Ascending aorta (tissue), 2 donors: Measurements from ENCODE around the gene SLIT3. TPM values are rescaled to one million over a fixed set of nuclear protein-coding genes. Genes with fewer than 3 reads are reported as not detected.

Source experiments
- DNase-seq, 2 donors: peaks; one replicate each; pipeline ENCODE4 v3.0.0-alpha.2; 2019; ENCODE audit warnings: low spot score in 2 of 2
- H3K27ac ChIP-seq, 2 donors: fragments of 200-600 bp; sonication (generic); one replicate each; pipeline ENCODE4 v1.5.1; 2016 to 2017; ENCODE audit warnings: mild to moderate bottlenecking in 1 of 2
- H3K27me3 ChIP-seq: fragments of 200-600 bp; sonication (generic); one replicate; pipeline ENCODE4 v1.5.1; 2017
- H3K36me3 ChIP-seq, 2 donors: fragments of 200-600 bp; sonication (generic); one replicate each; pipeline ENCODE4 v1.5.1; 2016
- H3K4me1 ChIP-seq, 2 donors: fragments of 200-600 bp; sonication (generic); one replicate each; pipeline ENCODE4 v1.5.1; 2016 to 2017; ENCODE audit warnings: mild to moderate bottlenecking in 1 of 2
- H3K4me3 ChIP-seq, 2 donors: fragments of 200-600 bp; sonication (generic); one replicate each; pipeline ENCODE4 v1.5.1; 2016 to 2017; ENCODE audit warnings: mild to moderate bottlenecking in 1 of 2
- H3K9me3 ChIP-seq, 2 donors: fragments of 200-600 bp; sonication (generic); one replicate each; pipeline ENCODE4 v1.5.1; 2016
- intact Hi-C: fragments of 100-400 bp; cut with DNase I; formaldehyde crosslinking; loops from one replicate; pipeline ENCODE4 v1.15.1; 2023
- total RNA-seq: library from RNA; depleted of rRNA; stranded (reverse); fragments of >200 nt; gene quantifications from one replicate; pipeline ENCODE4 v1.1.0, GENCODE V29; 2016
- TF ChIP-seq, protein P1 (sequence below), 3 experiments: fragments of 200-600 bp in 2 of 3; fragments of 450-650 bp in 1 of 3; sonication (generic) in 2 of 3; IDR thresholded peaks; one replicate each; pipeline ENCODE4 v1.5.1; 2016 to 2019; ENCODE audit warnings: antibody characterized with exemption in 3 of 3, mild to moderate bottlenecking in 1 of 3, moderate library complexity in 1 of 3

Gene SLIT3
- total RNA-seq, 1 donor from 2014 or later: 128 TPM

DNA sequence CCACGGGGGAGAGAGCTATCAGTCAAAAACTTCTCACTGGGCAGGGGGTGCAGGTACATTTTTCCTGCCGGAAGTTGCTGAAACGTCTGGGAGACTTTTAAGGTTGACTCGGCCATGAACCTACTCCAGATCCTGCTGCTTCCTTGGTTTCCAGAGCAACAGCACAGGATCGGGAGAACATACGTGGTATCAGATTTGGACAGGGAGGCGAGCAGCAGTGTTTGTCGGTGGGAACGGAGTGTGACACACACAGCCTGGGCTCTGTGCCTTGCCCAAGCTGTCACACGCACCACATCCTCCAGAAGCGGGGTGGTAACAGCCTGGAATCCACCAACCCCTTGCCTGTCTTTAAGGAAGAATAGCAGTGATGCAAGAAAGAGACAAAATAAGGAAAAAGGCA, 276.5 kb downstream of the SLIT3 start:
- H3K36me3 ChIP-seq: no peaks in the 10 kb centered on the region
- peak overlapping the region in 1 of 2 donors; percentile 17 for H3K4me3 ChIP-seq
- TF ChIP-seq, protein P1, sequence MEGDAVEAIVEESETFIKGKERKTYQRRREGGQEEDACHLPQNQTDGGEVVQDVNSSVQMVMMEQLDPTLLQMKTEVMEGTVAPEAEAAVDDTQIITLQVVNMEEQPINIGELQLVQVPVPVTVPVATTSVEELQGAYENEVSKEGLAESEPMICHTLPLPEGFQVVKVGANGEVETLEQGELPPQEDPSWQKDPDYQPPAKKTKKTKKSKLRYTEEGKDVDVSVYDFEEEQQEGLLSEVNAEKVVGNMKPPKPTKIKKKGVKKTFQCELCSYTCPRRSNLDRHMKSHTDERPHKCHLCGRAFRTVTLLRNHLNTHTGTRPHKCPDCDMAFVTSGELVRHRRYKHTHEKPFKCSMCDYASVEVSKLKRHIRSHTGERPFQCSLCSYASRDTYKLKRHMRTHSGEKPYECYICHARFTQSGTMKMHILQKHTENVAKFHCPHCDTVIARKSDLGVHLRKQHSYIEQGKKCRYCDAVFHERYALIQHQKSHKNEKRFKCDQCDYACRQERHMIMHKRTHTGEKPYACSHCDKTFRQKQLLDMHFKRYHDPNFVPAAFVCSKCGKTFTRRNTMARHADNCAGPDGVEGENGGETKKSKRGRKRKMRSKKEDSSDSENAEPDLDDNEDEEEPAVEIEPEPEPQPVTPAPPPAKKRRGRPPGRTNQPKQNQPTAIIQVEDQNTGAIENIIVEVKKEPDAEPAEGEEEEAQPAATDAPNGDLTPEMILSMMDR (IDR thresholded peaks at IDR 0.05): no peak
- H3K4me1 ChIP-seq: peaks cover 0 to 23% of the 10 kb centered on the region in 2 donors
- peak; percentile 12 to 70 for DNase-seq
- H3K27ac ChIP-seq: peak overlapping the region in 1 of 2 donors; percentile 36
- H3K27me3 ChIP-seq: no peaks in the 10 kb centered on the region
- intact Hi-C loops: no loop called here
- no peaks in the 10 kb centered on the region for H3K9me3 ChIP-seq

- intact Hi-C loops: no loop called here
- H3K36me3 ChIP-seq: no peaks in the 10 kb centered on the region
- no peaks in the 10 kb centered on the region for H3K27me3 ChIP-seq
- DNase-seq: no peak
- H3K27ac ChIP-seq: no peak overlapping the region
- no peaks in the 10 kb centered on the region for H3K9me3 ChIP-seq
- H3K4me1 ChIP-seq: peaks cover 0 to 8% of the 10 kb centered on the region in 2 donors
- no peak overlapping the region for H3K4me3 ChIP-seq
- TF ChIP-seq, protein P1 (IDR thresholded peaks at IDR 0.05): no peak
These were observed 278.2 kb downstream of the SLIT3 start for GRCh38 chr5:169022718-169023117.

GRCh38 chr5:169020102-169020501, 280.8 kb downstream of the SLIT3 start:
- H3K4me3 ChIP-seq: no peak overlapping the region
- no peaks in the 10 kb centered on the region for H3K36me3 ChIP-seq
- no peak for DNase-seq
- no peaks in the 10 kb centered on the region for H3K9me3 ChIP-seq
- no peaks in the 10 kb centered on the region for H3K27me3 ChIP-seq
- intact Hi-C loops: no loop called here
- no peak overlapping the region for H3K27ac ChIP-seq
- H3K4me1 ChIP-seq: peaks cover 0 to 7% of the 10 kb centered on the region in 2 donors
- TF ChIP-seq, protein P1 (IDR thresholded peaks at IDR 0.05): no peak

GRCh38 chr5:169018925-169019324, 282.0 kb downstream of the SLIT3 start:
- TF ChIP-seq, protein P1 (IDR thresholded peaks at IDR 0.05): no peak
- Histone ChIP-seq H3K9me3 (no peaks in the 10 kb centered on the region), H3K27ac (no peak overlapping the region), H3K36me3 (no peaks in the 10 kb centered on the region), H3K27me3 (no peaks in the 10 kb centered on the region), H3K4me1 (peaks cover 0 to 1% of the 10 kb centered on the region in 2 donors), H3K4me3 (no peak overlapping the region)
- DNase-seq: no peak
- intact Hi-C loops: no loop called here

- H3K36me3 ChIP-seq: no peaks in the 10 kb centered on the region
- no peaks in the 10 kb centered on the region for H3K27me3 ChIP-seq
- H3K4me3 ChIP-seq: no peak overlapping the region
- H3K9me3 ChIP-seq: no peaks in the 10 kb centered on the region
- H3K27ac ChIP-seq: no peak overlapping the region
- H3K4me1 ChIP-seq: no peaks in the 10 kb centered on the region
- TF ChIP-seq, protein P1 (IDR thresholded peaks at IDR 0.05): no peak
- no peak for DNase-seq
- intact Hi-C loops: no loop called here
These were observed 284.9 kb downstream of the SLIT3 start for GRCh38 chr5:169015991-169016390.

DNA sequence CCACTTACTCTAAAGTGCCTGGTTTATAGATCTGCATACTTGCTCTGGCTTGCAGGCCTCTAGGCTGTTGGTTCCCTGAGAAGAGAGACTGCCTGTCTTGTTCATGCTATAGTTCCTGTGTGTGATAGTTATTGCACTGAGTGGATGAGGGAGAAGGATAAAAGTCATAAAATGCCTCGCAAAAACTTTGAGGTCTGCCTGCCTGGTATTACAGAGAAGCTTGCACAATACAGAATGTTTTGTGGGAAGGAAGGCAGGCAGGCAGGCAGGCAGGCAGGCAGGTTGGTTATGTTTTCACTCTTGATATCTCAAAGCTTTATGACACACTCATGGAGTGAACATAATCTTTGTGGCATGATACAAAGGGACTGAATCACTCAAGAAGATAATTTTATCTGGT, 287.1 kb downstream of the SLIT3 start:
- intact Hi-C loops: no loop called here
- Histone ChIP-seq H3K36me3 (no peaks in the 10 kb centered on the region), H3K9me3 (no peaks in the 10 kb centered on the region), H3K4me3 (no peak overlapping the region), H3K27me3 (no peaks in the 10 kb centered on the region), H3K27ac (no peak overlapping the region), H3K4me1 (no peaks in the 10 kb centered on the region)
- TF ChIP-seq, protein P1 (IDR thresholded peaks at IDR 0.05): no peak
- no peak for DNase-seq
